GM21737 (cell line): ENCODE results near the gene GRM5.
A peak's percentile ranks its signal among the peaks of the same experiment; 100 is the strongest.
"Not testable (repeated sequence)": the region's sequence is repeated elsewhere in the genome, so short reads cannot be mapped to it uniquely, and the experiment has no call there.

ENCODE experiments used
- ATAC-seq: cut with Tn5 transposase; IDR thresholded peaks from one replicate; pipeline ENCODE4 v1.9.1; 2021; ENCODE audit warnings: mild to moderate bottlenecking, moderate library complexity; ENCODE audit not compliant: unreplicated experiment

The GRM5 gene

DNA sequence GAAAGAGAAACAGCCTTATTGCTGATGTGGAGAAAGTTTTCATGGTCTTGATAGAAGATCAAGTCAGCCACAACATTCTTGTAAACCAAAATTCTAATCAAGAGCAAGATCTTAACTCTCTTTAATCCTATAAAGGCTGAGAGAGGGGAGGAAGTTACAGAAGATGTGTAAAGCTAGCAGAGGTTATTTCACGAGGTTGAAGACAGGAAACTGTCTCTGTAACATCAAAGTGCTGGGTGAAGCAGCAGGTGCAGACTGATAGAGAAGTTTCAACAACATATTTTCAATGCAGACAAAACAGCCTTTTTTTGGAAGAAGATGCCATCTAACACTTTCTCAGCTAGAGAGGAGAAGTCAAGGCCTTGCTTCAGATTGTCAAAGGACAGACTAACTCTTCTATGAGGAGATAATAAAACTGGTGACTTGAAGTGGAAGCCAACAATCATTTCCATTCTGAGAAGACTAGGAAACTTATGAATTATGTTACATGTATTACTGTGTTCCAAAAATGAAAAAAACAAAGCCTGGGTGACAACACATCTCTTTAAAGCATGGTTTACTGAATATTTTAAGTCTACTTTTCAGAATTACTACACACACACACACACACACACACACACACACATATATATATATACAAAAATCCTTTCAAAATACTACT is 221.9 kb downstream of the GRM5 start:
- not testable (repeated sequence) for ATAC-seq

DNA sequence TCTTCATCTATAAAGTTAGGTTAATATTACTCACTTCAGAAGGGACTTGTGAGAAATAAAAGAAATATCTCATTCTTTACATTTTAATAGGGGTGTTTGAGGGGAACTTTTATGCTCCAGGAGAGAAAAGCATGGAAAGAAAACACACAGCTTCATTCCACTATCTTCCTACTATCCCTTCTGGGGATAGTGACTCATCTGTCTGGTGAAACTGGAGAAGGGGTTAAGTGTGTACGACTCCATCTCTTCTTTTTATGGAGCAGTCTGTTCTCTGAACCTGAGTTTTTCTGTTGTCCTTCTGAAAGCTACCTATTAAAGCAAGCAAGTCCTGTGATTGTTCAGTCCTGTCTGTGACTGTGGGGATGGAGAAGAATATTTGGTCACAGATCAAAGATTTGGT is 227.6 kb downstream of the GRM5 start:
- not testable (repeated sequence) for ATAC-seq

DNA sequence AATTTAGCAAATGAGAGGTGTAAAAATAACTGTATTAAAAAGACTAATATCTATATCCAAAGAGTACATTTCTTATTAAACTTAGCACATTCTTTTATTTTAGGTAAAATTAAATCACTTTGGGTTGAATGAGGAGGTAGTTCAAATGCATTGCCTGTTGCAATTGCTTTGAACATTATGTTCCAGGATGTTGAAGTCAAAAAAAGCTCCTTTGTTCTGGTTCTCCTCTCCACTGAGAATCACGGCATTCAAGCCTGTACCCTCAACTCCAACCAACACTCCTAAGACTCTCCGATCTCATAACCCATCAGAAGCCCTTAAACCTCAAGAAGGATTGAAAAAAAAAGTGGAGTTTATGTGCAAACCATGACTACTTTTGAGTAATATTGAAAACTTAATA is 230.1 kb downstream of the GRM5 start:
- not testable (repeated sequence) for ATAC-seq

DNA sequence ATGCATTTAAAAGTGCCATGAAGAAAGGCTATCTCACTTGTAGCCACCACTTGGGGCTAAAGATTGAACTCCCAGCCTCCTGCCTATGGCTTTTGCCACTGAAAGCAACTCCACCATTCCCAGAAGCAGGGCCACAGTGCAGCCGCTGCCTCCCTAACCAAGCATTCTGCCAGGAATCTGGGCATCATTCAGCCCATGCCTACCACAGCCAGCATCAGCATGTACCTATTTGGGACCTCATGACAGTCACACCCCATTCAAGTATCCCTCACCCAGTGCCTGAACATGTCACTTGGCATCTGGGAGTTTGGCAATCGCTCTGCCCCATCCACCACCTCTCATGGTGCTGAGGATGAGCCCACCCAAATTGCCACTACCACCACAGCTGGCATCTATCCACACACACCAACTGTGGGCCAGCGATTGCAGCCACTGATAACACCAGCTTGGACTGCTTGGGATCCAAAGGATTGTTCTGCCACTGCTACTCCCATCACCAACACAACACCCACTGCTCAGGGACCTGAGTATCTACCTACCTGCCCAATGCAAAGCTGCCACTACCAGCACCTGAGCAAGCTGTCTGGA is 234.4 kb downstream of the GRM5 start:
- no peak for ATAC-seq

DNA sequence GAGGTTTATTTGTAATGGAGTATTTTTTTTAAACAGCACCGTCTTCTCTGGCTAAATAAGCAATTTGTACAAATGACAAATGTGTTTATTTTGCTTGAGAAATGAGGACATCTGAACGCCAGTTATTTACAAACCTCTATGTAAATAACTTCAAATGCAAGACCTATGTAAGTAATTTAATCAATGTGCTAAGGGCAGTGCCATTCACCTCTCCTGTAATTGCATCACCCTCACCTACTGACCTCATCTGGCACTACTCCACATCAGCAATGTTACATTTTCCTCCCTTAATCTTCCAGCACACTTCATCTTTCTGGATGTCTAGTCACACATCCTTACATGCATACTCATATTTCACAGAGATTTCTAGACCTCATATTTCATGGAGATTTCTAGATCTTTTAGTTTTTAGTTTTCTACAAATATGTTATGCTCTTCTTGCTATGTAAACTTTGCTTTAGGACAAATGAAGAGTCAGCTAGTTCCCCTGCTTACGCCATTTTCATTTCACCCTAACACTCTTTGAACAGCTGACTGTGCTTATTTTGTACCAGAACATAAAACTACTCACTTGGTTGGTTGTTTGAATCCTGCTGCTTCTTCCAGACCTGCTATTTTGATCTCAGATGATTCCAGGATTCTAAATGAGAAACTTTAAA is 238.6 kb downstream of the GRM5 start:
- ATAC-seq: no peak

DNA sequence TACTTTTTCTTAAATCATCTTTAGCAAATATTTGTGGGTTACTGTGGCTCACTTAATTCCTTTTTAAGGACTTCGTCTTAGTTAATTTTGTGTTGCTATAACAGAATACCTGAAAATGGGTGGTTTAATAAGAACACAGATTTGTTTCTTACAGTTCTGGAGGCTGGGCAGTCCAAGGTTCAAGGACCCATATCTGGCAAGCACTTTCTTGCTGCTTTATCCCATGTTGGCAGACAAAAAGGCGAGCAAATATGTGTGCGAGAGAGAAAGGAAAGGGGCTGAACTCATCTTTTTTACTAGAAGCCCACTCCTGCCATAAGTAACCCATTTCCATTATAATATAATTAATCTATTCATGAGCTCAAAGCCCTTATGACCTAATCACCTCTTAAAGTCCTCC is 246.2 kb downstream of the GRM5 start:
- no peak for ATAC-seq

DNA sequence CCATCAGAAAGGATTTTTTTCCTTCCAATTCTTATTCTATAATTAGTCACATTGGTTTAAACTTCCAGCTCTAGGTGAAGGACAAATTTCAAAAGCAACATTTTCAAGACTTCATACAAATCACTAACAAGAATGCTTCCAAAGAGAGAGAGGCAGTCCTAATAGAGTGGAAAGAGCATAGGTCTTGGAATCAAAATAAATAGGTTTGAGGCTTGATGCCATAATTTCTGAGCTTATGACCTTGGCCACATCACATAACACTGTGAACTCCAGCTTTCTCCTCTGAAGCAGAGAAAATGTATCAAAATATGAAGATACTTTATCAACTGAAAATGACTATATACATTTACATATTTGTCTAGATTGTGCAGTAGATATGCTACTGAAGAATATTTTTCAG is 246.8 kb downstream of the GRM5 start:
- ATAC-seq: no peak

DNA sequence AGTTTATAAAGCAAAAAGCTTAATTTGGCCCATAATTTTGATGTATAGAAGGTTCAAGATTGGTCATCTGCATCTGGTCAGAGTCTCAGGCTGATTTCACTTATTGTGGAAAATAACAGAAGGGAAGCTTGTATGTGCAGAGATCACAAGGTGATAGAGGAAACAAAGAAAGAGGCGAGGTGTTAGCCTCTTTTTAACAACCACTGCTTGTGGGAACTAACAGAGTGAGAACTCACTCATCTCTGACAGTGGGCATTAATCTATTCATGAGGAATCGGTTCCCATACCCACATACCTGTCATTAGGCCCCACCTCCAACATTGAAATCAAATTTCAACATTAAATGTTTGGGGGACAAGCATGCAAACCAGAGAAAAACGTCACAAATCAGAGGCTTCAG is 250.3 kb downstream of the GRM5 start:
- ATAC-seq: no peak

DNA sequence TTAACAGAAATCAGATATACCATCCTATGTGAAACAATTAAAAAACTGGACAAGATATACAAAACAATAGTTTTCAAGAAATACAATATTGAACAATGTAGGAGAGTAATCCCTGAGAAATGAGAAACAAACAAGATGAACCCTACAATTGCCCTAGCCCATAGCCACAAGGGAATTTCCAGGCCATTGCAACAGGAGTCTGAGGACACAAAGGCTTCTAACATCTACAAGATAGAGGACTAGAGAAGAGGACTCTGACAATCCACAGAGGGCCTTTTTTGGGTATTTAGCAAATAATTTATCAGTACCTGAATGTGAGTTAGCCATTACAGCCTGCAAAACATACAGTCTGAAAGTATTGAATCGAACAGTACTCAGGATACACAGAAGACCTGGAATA is 251.7 kb downstream of the GRM5 start:
- ATAC-seq: peak; percentile 50

DNA sequence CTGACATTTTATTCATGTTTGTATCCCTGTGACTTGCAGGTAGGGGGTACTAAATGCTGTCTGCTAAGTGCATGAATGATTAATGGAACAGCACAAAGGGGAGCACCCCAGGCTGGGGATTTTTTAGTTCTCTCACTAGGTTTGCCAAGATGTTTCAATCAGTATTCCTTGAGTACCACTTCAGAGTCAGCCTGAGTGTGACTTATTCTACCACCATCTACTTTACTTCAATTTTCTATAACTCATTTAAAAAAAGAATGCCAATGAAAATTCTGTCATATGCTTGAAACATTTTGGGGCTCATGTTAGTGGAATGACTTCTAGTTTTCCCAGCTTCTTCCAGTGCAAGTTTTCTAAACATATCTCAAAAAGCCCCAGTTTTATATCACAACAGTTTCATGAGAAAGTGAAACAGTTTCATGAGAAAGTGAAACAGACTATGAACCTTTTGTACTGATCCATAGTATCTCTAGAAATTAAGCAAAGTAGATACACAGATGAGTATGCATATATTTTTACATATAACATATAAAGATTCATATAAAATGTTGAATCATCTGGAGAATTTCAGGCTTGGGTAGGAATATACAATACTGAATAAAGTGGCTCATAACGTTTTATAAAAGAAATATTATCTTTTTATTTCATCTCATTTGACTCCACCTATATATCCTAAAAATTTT is 252.4 kb downstream of the GRM5 start:
- ATAC-seq: peak; percentile 79

DNA sequence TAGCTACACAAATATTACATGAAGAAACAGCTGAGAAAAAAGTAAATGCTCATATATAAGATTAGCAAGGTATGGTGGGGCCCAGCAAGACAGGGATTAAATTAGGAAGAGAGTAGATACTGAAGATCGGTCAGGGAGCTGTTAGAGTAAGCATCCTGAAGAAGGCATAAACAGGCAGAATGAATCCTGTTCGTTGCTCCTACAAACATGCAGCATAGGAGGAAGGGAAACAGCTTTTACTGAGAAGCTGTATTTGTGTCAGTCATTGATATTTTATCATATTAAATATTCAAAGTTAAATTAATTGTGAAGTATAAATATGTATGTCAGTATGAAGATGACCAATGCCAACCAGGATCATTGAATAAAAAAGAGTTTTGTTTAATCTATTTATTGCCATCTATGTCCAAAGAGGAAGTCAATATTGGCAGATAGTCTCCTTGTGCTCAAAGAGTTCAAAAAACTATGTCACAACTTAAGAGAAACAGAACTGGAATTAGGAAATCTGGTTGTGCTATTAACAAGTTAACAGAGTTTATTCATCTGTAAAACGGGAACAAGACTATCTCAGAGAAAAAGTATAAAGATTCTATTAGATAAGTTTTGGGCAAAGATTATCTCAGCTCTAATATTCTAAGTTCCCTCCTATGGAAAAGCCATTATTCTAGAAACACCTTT is 255.2 kb downstream of the GRM5 start:
- ATAC-seq: no peak

DNA sequence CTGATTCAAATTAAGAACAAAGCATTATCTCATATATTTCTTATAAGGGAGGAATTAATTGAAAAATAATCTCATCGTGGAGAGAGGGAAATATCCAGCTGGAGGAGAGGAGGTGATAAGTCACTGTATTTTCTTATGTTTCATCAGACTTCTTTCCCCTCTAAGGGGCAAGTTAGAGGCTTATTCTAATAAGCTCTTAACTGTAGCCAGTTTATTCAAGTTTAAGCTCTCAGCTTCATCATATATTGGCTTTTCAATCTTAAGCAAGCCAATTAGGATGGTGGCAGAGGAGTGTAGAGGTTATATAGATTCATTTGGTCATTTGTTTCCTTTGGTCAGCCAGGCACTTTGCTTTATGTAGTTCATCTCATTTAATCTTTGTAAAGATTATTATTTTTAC is 256.7 kb downstream of the GRM5 start:
- ATAC-seq: no peak

DNA sequence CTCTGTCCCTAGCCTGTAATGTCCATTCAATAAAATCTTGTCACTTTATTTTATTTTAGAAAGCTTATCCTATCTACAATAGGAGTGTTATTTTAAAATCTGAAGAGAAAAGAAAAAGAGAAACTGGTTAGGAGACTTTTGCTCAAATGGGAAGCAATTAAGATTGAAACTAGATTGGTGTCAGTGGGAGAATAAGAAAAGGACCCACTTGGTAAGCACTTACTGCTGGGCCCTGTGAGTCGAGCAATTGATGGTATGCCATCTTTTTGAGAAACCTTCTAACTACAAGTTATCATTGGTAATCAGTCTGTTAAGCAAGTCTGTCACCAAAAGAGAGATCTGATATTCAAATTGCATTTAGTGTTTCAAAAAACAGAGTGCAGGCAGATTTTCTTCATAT is 258.4 kb downstream of the GRM5 start:
- no peak for ATAC-seq

DNA sequence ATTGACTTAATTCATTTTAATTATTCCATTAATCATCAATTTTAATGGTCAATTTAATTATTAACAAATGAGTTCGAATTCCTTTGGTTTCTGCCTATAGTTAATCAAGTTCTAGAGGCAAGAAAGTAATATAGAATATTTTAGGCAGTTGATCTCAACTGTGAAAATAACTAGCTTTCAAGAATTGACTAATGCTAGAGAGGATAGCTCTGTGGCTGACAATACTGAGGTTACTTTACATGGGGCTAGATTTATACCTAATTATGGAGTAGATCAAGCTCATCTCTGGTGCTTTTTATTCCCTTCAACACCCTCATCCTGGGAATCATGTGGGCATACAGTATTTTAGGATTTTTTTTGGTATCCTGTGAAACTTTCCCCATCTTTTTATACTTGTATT is 259.4 kb downstream of the GRM5 start:
- no peak for ATAC-seq

DNA sequence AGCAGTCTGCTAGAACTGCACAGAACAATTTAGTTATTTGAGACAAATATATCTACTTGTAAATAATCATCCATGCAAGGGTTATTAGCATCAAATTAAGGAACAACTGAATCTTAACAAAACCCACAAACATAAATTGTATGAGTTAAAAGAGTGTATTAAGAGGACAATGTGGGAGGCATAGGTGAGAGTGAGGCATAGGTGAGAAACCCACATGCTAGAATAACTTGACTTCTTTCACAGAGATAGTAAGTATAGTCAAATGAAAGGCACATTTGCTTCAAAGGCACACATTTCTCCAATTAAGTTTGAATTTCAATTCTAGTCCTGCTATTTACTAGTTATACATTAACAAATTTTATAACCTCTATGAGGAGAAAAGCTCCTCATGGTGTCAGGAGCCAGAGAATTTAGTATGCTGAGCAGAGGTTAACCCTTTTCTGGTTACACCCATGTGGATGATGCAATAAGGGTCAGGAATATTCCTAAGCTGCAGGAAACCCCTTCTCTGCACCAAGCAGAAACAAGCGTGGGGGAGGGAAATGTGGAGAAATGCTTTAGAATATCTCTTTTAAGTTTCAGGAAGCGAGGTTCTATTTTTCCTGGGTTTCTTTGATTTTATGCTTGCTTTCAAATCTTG is 264.2 kb downstream of the GRM5 start:
- no peak for ATAC-seq

DNA sequence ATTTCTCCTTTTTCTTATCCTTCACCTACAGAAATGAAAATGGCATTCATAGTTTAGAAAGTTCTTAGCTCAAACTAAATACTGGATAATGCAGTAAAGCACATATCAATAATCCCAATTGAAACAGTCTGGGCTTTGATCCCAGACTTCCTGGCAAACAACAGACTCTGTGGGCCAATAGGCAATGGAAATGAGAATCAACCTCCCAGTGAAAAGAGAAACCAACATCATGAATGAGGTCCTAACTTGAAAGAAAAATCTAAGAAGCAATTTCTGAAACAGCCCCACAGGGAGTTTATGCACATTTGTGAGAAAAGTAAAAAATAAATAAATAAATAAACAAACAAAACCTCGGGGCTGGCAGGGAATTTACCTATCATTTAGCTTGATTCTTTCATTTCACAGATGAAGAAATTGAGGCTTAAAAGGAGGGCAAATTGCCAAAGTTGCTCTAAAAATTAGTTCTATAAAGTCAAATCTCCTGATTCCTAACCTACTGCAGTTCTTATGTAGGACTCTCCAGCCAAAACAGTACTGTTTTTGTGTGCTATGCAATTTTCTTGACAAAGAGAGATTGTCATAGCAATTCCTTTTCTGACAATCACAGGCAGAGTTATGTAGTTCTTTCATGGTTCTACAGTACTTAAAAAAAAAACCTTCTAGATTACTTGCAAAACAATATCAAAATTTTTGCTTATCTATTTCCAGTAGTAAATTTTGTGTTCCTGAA is 265.8 kb downstream of the GRM5 start:
- ATAC-seq: no peak

DNA sequence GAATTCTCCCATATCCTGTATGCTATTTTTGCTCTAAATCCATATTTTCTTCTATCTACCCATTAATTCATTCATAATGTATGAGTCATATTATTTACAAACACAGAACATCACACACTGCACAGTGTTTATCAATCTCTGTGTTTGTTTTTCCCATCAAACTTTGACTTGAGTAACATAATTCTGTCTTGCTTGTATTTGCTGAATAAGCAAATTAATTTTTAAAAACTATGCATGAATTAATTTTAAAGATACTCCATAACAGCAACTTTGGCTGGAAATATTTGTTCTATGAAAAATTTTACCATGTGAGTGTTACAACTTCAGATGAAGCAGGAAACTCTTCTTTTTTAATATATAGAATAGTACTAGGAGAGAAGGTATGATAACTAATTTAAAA is 275.6 kb downstream of the GRM5 start:
- ATAC-seq: no peak

DNA sequence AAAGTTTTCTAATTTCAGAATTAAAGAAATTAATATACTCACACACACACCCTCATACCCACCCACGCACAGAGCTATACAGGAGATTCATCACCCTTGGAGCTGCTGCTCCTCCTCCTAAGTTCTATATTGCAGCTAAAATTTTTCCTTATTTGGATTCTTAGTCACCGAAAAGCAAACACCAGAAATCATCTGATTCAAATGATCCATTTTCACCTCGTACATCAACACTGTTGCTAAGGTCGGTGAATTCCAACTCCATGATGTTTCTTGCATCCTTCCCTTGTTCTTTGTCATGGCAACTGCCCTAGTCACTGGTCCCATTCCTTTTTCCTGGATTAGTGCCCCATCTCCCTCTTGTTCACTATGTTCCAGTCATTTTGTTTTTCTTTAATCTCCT is 286.2 kb downstream of the GRM5 start:
- ATAC-seq: no peak

DNA sequence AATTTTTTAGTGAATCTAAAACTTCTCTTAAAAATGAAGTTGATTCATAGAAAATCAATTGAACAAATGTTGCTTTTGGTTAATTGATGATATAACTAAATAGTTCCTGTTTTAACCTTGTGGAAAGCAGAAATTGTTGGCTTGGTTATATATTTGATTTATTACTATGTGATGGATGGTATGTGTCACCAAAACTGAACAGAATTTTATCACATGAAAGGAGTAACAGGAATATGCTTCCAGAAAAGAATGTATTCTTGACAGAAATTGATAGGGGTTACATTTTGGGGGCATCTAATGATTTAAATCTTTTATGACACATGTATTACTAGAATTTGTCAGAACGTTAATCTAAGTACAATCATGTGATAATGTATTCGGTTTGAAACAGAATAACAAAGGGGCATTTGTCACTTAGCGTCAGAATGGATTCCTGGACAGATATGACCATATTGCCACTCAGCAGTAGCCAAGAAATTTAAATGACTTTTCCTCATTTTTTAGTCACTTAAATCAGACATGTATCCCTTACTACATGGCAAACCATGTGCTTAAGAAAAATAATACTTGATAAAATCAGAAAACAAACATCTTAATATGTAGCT is 295.2 kb downstream of the GRM5 start:
- ATAC-seq: no peak

DNA sequence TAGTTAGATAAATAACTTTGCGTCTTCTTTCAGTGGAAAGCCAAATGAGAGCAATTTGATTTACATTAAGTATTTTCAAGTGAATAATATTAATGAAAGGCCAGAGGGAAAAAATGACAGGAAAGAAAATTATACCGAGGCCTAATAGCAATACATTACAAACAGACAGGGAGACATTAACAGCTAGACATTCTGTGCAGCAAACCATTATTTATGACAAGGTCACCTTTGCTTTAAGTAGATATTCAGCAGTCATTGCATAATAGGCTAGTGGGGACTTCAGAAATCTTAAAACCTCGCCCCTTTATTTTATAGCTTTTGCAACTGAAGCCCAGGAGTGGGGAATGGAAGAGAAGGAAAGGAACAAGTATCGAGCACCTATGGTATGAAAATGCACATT is 321.6 kb downstream of the GRM5 start:
- ATAC-seq: no peak
